ENCODE data around the gene DHH. TPM values are rescaled to one million over a fixed set of nuclear protein-coding genes. Genes with fewer than 3 reads are reported as not detected.

DHH gene
- total and polyA plus RNA-seq, 9 of the 15 experiments (the other 6 are each of a cell fraction or from before 2014, with no cell fraction given) = 0.07 to 2.6 (median 0.54) TPM

- TF ChIP-seq ZEB2 (IDR thresholded peaks at IDR 0.05) (peak; percentile 97), CBX1 (IDR thresholded peaks at IDR 0.05; ENCODE audit: low read depth) (no peak), HIVEP1 (CRISPR knock-in tag; IDR thresholded peaks at IDR 0.05) (0 out of 2 replicates have a peak, but pooled peaks have one; percentile 42), ZNF436 (CRISPR knock-in tag; IDR thresholded peaks at IDR 0.05) (no peak), PTTG1 (tag; IDR thresholded peaks at IDR 0.05; ENCODE audit: low read depth) (no peak), ZNF766 (CRISPR knock-in tag; conservative IDR thresholded peaks at IDR 0.05) (peak; percentile 58), HNRNPH1 (optimal IDR thresholded peaks at IDR 0.05; ENCODE audit: low read depth, low read length) (no peak), CGGBP1 (CRISPR knock-in tag; IDR thresholded peaks at IDR 0.05) (peak; percentile 42; the same call in 1 of the 2 replicates), FIP1L1 (IDR thresholded peaks at IDR 0.05; ENCODE audit: low read depth, low read length, poor library complexity, severe bottlenecking) (no peak), GMEB1 (CRISPR knock-in tag; IDR thresholded peaks at IDR 0.05) (no peak), KLF16 (IDR thresholded peaks at IDR 0.05) (peak; percentile 96), ZNF695 (CRISPR knock-in tag; IDR thresholded peaks at IDR 0.05) (no peak), IRF1 (CRISPR knock-in tag; IDR thresholded peaks at IDR 0.05; ENCODE audit: borderline replicate concordance) (no peak), HOMEZ (CRISPR knock-in tag; IDR thresholded peaks at IDR 0.05) (no peak), XRCC3 (IDR thresholded peaks at IDR 0.05) (no peak), SMAD4 (CRISPR knock-in tag; conservative IDR thresholded peaks at IDR 0.05) (peak; percentile 95), TRIM24 (IDR thresholded peaks at IDR 0.05) (peak; percentile 74 to 85), SMARCA4 (IDR thresholded peaks at IDR 0.05) (peak; percentile 95)
These were observed 2.4 kb downstream of the DHH start (continued) for GRCh38 chr12:49092086-49092815.
